HepG2 (cell line): ENCODE measurements around the gene GNA14.

Source experiments
- CTCF ChIP-seq: sonication (generic); formaldehyde crosslinking; IDR thresholded peaks from 2 replicates; pipeline ENCODE4 v1.5.0; 2020; ENCODE audit warnings: mild to moderate bottlenecking, missing genetic modification reagents, moderate library complexity
- POLR2AphosphoS2 ChIP-seq: IDR thresholded peaks from 2 replicates; pipeline ENCODE4 v1.6.1; 2011; ENCODE audit warnings: low read depth, low read length, improper control_type of control experiment
- ZBTB39 ChIP-seq: sonication (generic); formaldehyde crosslinking; IDR thresholded peaks from 2 replicates; pipeline ENCODE4 v1.5.0; 2020; ENCODE audit warnings: missing genetic modification reagents
- ZNF263 ChIP-seq: sonication (generic); formaldehyde crosslinking; IDR thresholded peaks from 2 replicates; pipeline ENCODE4 v1.4.0; 2020; ENCODE audit warnings: missing genetic modification reagents

- TF ChIP-seq CTCF (CRISPR knock-in tag) (no peak), POLR2AphosphoS2 (no peak), ZBTB39 (CRISPR knock-in tag) (no peak), ZNF263 (no peak)
Measured at GRCh38 chr9:77556396-77556795, 91.7 kb downstream of the GNA14 start.
